NB4 (cell line): ENCODE measurements around the gene TMX2.
A peak's percentile ranks its signal among the peaks of the same experiment; 100 is the strongest.

Experiments
- DNase-seq: peaks from one replicate; pipeline ENCODE4 v3.0.0; 2010; ENCODE audit warnings: low read depth
- H3K4me3 ChIP-seq: one replicate; pipeline ENCODE4 v1.5.1; 2011; ENCODE audit warnings: mild to moderate bottlenecking, low read depth, low read length, moderate library complexity
- MYC ChIP-seq: IDR thresholded peaks from 2 replicates; pipeline ENCODE4 v1.6.1; 2011; ENCODE audit warnings: low read depth, low read length
- POLR2A ChIP-seq: IDR thresholded peaks from 2 replicates; pipeline ENCODE4 v1.6.1; 2011; ENCODE audit warnings: mild to moderate bottlenecking; ENCODE audit not compliant: insufficient read length; ENCODE audit errors: extremely low read depth
- TF ChIP-seq, protein P1 (sequence below): IDR thresholded peaks from one replicate; pipeline ENCODE4 v1.5.1; 2012; ENCODE audit warnings: low read depth, low read length
- TF ChIP-seq, protein P2 (sequence below): IDR thresholded peaks from 2 replicates; pipeline ENCODE4 v1.6.1; 2011; ENCODE audit warnings: low read depth, low read length

Gene TMX2, protein sequence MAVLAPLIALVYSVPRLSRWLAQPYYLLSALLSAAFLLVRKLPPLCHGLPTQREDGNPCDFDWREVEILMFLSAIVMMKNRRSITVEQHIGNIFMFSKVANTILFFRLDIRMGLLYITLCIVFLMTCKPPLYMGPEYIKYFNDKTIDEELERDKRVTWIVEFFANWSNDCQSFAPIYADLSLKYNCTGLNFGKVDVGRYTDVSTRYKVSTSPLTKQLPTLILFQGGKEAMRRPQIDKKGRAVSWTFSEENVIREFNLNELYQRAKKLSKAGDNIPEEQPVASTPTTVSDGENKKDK

DNA sequence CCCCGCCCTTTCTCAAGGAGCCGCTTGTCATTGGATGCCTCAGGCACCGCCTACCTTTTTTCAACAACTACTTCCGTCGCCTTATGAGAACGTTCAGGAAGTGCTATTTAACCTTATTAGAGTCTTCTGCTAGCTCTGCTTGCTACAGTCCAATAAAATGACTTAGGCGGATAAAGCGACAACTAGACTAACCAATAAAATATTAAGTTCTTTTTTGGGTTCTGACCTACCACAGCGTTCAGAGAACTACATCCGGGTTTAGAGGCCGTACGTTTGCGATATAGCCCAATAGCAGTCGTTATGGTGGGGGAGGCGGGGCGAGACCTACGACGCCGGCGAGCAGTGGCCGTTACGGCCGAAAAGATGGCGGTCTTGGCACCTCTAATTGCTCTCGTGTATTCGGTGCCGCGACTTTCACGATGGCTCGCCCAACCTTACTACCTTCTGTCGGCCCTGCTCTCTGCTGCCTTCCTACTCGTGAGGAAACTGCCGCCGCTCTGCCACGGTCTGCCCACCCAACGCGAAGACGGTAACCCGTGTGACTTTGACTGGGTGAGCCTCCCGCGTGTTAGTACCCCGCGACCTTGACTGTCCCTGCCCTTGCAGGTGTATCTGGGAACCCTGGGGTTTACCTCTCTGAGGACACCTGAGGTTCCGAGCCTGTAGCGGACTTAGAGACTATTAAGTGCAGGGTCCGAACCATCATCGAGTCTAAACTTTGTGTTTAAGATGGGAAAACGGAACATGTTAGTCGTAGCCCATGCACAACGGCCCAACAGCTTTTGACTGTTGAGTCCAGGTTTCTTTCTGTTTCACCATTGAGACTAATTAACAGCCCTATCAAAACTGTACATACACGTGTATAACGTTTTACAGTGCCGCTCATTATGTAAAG is at the start of gene TMX2:
Gene TMX2 (plus strand): TSS at position 338 of the 895 bp plus-strand sequence. CDS start 26 bp downstream, at position 364.
- peak; percentile 99 for DNase-seq
- H3K4me3 ChIP-seq: peak within 1 kb of the TSS; percentile 96
- TF ChIP-seq, protein P1, sequence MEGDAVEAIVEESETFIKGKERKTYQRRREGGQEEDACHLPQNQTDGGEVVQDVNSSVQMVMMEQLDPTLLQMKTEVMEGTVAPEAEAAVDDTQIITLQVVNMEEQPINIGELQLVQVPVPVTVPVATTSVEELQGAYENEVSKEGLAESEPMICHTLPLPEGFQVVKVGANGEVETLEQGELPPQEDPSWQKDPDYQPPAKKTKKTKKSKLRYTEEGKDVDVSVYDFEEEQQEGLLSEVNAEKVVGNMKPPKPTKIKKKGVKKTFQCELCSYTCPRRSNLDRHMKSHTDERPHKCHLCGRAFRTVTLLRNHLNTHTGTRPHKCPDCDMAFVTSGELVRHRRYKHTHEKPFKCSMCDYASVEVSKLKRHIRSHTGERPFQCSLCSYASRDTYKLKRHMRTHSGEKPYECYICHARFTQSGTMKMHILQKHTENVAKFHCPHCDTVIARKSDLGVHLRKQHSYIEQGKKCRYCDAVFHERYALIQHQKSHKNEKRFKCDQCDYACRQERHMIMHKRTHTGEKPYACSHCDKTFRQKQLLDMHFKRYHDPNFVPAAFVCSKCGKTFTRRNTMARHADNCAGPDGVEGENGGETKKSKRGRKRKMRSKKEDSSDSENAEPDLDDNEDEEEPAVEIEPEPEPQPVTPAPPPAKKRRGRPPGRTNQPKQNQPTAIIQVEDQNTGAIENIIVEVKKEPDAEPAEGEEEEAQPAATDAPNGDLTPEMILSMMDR: no peak
- TF ChIP-seq MYC: peak; percentile 93
- TF ChIP-seq POLR2A: peak; percentile 75
- TF ChIP-seq, protein P2, sequence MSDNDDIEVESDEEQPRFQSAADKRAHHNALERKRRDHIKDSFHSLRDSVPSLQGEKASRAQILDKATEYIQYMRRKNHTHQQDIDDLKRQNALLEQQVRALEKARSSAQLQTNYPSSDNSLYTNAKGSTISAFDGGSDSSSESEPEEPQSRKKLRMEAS: peak; percentile 83

DNA sequence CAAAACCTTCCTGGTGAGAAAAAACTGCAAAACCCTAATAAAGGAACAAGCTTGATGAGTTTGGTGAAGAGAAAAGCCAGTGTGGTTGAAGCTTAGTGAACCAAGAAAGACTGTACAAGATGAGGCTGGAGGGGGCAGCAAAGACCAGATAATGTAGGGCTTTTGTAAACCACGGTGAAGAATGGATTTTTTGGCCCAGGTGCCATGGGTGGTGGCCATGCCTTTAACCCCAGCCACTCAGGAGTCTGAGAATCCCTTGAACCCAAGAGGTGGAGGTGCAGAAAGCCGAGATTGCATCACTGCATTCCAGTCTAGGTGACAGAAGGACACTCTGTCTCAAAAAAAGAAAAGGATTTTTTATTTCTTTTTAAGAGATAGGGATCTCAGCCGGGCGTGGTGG is 49.5 kb upstream of the TMX2 start:
- TF ChIP-seq MYC: no peak
- TF ChIP-seq, protein P1: no peak
- TF ChIP-seq POLR2A: no peak
- TF ChIP-seq, protein P2: no peak
- no peak overlapping the region for H3K4me3 ChIP-seq
- DNase-seq: peak; percentile 47

DNA sequence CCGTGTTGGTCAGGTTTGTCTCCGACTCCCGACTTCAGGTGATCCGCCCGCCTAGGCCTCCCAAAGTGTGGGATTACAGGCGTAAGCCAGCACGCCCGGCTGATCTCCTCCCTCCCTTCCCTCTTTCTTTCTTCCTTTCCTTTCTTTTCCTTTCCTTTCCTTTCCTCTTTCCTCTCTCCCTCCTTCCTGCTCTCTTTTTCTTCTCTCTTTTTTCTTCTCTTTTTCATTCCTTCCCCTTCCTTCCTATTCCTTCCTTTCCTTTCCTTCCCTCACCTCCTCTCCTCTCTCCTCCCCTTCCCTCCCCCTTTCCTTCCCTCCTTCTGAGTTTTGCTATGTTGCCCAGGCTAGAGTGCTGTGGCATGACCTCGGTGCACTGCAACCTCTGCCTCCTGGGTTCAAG is 48.4 kb upstream of the TMX2 start:
- TF ChIP-seq MYC: no peak
- TF ChIP-seq, protein P1: no peak
- no peak for TF ChIP-seq POLR2A
- TF ChIP-seq, protein P2: no peak
- H3K4me3 ChIP-seq: no peak overlapping the region
- DNase-seq: no peak

DNA sequence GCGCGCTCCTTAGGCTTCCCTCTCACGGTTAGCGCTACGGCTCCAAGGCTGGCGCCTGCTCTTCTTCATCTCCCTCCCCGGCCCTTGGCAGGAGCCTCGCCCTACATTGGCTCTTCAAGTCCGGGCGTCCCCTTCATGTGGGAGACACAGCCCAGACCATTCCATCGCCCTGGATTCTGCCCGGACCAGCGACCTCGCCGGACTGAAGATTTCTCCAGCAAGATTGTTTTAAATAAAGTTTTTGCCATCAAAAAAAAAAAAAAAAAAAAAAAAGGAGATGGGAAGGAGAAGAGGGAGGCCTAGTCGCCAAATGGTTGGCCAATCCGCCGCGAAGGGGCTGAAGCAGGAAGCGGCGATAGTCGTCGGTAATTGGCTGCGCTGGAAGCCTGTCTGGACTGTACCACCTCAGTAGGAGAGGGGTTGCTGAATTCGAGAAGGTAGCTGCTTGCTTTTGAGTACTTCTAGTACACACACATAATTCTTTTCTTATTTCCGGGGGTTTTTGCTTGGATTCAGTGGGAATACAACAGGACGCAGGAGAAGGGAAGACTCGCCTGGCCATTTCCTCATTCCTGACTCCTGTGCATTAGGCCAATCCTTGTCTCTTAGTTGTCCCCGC is 45.2 kb upstream of the TMX2 start:
- DNase-seq: peak; percentile 99
- TF ChIP-seq, protein P1: no peak
- TF ChIP-seq MYC (peak; percentile 70), POLR2A (peak; percentile 39)
- TF ChIP-seq, protein P2: 0 out of 2 replicates have a peak, but pooled peaks have one; percentile 13
- H3K4me3 ChIP-seq: peak overlapping the region; percentile 65

DNA sequence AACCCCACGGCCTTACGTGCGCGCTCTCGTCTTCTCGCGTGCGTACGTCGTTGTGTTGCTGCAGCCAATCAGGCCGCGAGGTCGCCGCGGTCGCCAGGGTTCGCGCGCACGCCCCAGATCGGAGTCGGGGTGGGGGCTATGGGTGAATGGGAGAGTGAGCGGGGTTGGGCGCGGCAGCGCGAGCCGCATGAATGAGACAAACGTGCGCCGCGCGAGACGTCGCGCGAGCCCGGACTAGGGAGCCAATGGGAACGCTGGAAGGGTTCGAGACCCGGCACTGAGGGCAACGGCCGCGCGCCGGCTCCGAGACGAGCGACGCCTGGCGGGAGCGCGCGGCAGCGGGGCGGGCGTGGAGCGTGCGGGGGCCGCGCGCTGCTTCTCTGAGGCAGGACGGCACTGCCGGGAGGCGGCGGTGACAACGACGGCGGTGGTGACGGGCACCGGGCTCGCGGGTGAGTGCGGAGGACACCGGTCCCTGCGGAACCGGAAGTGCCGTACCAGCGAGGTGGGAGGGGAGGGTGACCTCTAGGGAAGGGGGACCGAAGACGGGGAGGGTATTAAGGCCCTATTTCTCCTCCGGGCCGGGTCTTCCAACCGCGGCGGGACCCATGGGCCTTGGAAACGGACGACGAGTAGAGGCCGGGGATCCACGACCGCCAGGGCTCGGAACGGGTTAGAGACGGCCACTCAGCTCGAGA is 44.5 kb upstream of the TMX2 start, which contains the start of gene ZDHHC5:
Gene ZDHHC5 (plus strand): TSS at position 379 of the 698 bp plus-strand sequence. CDS start 4,977 bp downstream, outside the sequence.
- TF ChIP-seq, protein P1: no peak
- TF ChIP-seq, protein P2: peak; percentile 70
- peak; percentile 88; the same call in 1 of the 2 replicates for TF ChIP-seq MYC
- TF ChIP-seq POLR2A: peak; percentile 82
- peak within 1 kb of the TSS; percentile 90 for H3K4me3 ChIP-seq
- peak; percentile 100 for DNase-seq
